ENCODE results near the gene BTRC.

DNA sequence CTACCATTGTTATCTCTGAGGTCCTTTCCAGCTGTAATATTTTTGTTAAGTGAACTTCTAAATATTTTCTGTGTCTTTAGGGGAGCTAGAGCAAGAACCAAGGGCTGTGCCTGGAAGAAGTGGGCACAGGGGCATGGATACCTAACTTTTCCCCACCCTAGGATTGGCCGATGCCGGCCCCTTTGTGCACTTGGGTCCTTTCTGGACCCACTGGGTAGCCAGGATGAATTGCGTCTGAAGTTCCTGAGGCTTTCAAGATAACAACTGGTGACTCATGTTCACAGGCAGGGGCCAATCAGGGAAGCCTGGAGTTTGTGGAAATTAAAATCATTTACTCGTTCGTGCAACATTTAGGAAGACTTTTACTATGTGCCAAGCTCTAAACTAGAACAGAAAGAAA lies 234.9 kb downstream of the BTRC start:
- no peak for TF ChIP-seq POLR2A (IDR thresholded peaks at IDR 0.05)
- TF ChIP-seq, protein P1, sequence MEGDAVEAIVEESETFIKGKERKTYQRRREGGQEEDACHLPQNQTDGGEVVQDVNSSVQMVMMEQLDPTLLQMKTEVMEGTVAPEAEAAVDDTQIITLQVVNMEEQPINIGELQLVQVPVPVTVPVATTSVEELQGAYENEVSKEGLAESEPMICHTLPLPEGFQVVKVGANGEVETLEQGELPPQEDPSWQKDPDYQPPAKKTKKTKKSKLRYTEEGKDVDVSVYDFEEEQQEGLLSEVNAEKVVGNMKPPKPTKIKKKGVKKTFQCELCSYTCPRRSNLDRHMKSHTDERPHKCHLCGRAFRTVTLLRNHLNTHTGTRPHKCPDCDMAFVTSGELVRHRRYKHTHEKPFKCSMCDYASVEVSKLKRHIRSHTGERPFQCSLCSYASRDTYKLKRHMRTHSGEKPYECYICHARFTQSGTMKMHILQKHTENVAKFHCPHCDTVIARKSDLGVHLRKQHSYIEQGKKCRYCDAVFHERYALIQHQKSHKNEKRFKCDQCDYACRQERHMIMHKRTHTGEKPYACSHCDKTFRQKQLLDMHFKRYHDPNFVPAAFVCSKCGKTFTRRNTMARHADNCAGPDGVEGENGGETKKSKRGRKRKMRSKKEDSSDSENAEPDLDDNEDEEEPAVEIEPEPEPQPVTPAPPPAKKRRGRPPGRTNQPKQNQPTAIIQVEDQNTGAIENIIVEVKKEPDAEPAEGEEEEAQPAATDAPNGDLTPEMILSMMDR (IDR thresholded peaks at IDR 0.05) = no peak
